ENCODE data around the gene LANCL1. TPM values are rescaled to one million over a fixed set of nuclear protein-coding genes. Genes with fewer than 3 reads are reported as not detected.

Gene LANCL1
- total RNA-seq, 1 experiment from 2014 or later, result 49.9 TPM

GRCh38 chr2:210410542-210410941 is 66.0 kb downstream of the LANCL1 start:
- Histone ChIP-seq H2BK120ac (ENCODE audit: low read depth, low read length, poor library complexity, severe bottlenecking) (no peak overlapping the region), H3K56ac (ENCODE audit: insufficient read length, low read depth, low read length) (no peak overlapping the region), H3K14ac (ENCODE audit: insufficient read depth, low read length) (no peak overlapping the region), H3K79me2 (ENCODE audit: insufficient read depth, low read length) (no peaks in the 10 kb centered on the region), H2BK5ac (ENCODE audit: insufficient read length, low read length) (no peak overlapping the region), H4K20me1 (ENCODE audit: control insufficient read depth, insufficient read depth, insufficient read length) (no peaks in the 10 kb centered on the region), H4K91ac (ENCODE audit: insufficient read length, low read depth, low read length) (no peak overlapping the region), H3K4me1 (ENCODE audit: insufficient read depth, low read length) (no peaks in the 10 kb centered on the region), H4K5ac (ENCODE audit: insufficient read length, low read depth, low read length) (no peak overlapping the region), H2BK15ac (ENCODE audit: low read depth, low read length) (no peak overlapping the region), H3K9ac (ENCODE audit: extremely low read depth, insufficient read length, low read length) (no peak overlapping the region), H2AFZ (ENCODE audit: low read length) (no peak overlapping the region), H3K9me3 (ENCODE audit: control insufficient read depth, low read depth, low read length) (no peaks in the 10 kb centered on the region), H2BK20ac (ENCODE audit: low read depth, low read length, poor library complexity, severe bottlenecking) (no peak overlapping the region), H2BK12ac (ENCODE audit: insufficient read length, low read depth, low read length) (no peak overlapping the region), H3K79me1 (ENCODE audit: insufficient read depth, low read depth, low read length, poor library complexity, severe bottlenecking) (no peaks in the 10 kb centered on the region), H3K4me2 (ENCODE audit: insufficient read depth, insufficient read length, low read length) (no peak overlapping the region), H3K18ac (ENCODE audit: insufficient read length, low read depth, low read length) (no peak overlapping the region), H3K23me2 (ENCODE audit: insufficient read length, low read depth, low read length, poor library complexity, severe bottlenecking) (no peaks in the 10 kb centered on the region), H3K27ac (ENCODE audit: insufficient read length, low read depth, low read length) (no peak overlapping the region), H3K27me3 (ENCODE audit: insufficient read depth, low read length) (no peaks in the 10 kb centered on the region), H3T11ph (ENCODE audit: low read length) (no peak overlapping the region), H2AK5ac (ENCODE audit: insufficient read length, low read length) (no peak overlapping the region), H3K4ac (ENCODE audit: low read depth, low read length) (no peak overlapping the region), H4K8ac (replicated peaks; ENCODE audit: insufficient read length, low read depth, low read length) (no peak overlapping the region), H3K23ac (ENCODE audit: insufficient read length, low read depth, low read length) (no peak overlapping the region)
- H3K9me3 Mint-ChIP-seq, result peaks cover 0 to 4% of the 10 kb centered on the region in 2 experiments; a peak in 1 of 5 replicates
- no peaks in the 10 kb centered on the region for H3K36me3 Mint-ChIP-seq (ENCODE audit: insufficient read depth in 1 of 3, low read depth in 3 of 3)
- WGBS (ENCODE audit: extremely low coverage, insufficient read length, low lambda C conversion rate), result no CpG with 5 or more reads among the region's 1 CpG
- no peak overlapping the region for H3K4me3 Mint-ChIP-seq
- TF ChIP-seq CTCF (conservative IDR thresholded peaks at IDR 0.05), result no peak
- DNase-seq, result no peak
- H3K4me1 Mint-ChIP-seq, result no peaks in the 10 kb centered on the region
- H3K27me3 Mint-ChIP-seq (ENCODE audit: low read depth), result no peaks in the 10 kb centered on the region; the same call in 1 of the 2 replicates
- H3K27ac Mint-ChIP-seq, result no peak overlapping the region

Measured in H9 (cell line).